HG03575 (cell line): ENCODE results near the gene PDLIM4.

Experiments used
- ATAC-seq: cut with Tn5 transposase; IDR thresholded peaks from one replicate; pipeline ENCODE4 v1.9.1; 2021; ENCODE audit not compliant: unreplicated experiment, insufficient number of reproducible peaks, low FRiP score; ENCODE audit errors: extremely low read depth

Gene PDLIM4

DNA sequence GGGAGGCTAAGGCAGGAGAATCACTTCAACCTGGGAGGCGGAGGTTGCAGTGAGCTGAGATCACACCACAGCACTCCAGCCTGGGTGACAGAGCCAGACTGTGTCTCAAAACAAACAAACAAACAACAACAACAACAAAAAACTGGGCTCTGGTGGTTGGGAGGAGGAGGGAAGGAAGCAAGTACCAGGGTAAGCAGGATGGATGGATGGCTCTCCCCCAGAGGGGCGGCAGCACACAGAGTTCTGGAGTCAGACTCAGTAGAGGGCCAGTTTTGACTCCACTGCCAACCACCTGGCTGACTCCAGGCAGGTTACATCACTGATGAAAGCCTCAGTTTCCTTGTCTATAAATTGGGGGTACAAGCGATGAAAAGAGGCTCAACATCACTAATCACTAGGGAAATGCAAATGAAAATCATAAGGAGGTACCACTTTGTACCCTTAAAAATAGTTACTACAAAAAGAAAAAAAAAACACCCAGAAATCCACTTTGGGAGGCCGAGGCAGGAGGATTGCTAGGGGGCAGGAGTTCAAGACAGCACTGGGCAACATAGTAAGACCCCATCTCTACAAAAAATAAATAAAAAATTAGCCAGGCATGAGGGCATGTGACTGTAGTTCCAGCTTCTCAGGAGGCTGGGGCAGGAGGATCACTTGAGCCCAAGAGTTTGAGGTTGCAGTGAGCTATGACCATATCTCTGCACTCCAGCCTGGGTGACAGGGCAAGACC, 39.9 kb downstream of the PDLIM4 start:
- no peak for ATAC-seq

DNA sequence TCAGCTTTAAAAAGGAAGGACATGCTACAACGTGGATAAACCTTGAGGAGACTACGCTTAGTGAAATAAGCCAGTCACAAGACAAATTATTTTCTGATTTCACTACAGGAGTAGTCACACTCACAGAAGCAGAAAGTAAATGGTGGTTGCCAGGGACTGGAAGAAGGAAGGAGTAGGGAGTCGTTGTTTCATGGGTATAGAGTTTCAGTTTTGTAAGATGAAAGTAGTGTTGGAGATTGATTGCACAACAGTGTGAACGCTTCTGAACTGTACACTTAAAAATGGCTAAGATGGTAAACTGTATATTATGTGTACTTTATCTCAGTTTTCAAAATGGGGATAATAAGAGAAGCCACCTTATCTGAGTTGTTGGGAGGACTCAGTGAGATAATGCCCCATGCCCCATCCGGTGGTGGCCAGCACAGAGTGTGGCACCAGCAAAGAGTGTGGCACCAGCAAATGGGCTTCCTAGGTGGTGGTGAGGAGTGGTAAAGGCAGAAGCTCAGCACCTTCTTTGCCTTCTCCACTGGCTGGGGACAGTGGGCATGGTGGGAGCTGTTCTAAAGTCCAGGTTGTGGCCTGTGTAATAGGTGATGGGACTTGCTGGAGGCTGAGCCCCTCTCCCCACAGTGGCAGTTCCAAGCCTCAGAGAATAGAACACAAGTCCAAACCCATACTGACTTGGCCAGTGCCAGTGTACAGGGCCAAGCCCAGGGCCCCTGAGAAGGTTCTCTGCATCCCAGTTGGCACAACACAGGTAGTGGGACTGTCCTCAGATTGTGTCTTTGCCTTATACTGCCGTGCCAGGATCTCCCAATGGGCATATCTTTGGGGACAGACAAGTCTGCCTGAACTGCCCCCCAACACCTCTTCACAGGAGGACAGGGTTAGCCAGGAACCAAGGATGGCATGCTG, 41.1 kb downstream of the PDLIM4 start:
- ATAC-seq = no peak

DNA sequence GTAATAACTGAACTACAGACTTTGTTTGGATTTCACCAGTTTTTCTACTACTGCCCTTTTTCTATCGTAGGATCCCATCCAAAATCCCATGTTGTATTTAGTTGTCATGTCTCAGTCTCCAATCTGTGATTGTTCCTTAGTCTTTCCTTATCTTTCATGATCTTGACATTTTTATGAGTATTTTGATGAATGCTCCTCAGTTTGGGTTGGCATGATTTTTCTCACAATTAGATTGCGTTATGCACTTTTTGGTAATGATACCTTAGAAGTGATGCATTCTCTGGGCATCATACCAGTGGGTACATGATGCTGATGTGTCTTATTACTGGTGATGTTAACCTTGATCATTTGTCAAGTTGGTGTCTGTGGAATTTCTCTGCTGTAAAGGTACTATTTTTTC, 42.4 kb downstream of the PDLIM4 start:
- no peak for ATAC-seq

DNA sequence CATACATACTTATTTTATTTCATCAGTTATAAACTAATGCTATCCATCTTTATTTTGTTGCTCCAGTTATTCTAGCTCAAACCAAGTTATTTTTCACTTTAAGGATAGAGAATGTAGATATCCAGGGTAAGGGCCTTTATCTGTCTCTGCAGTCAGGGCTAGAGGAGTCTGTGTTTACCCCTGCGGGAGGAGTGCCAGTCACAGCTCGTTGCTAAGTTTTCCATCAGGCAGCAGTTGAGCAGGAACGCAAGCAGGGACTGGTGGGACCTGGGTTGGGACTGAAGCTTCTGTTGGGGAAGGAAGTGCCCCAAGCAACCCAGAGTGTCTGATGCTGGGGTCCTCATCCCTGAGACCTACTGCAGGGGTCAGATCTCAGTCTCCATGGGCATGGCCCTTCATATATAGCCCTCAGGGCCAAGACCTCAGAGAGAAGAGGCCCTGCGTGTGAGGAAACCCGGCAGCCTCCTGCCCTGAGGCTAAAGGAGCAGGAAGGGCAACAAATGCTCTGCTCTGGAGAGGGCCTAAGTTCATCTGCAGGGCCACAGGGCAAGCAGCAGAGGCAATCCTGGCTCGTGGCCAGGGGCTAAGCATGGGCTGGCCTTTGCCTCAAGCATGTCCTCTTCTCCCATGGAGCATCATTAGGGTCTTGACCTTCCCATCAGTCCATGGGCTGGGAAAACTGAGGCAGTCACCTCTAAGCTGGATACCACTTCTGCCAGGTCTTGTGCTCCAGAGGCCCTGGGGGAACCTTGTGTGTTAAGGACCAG, 43.3 kb downstream of the PDLIM4 start:
- ATAC-seq = no peak

DNA sequence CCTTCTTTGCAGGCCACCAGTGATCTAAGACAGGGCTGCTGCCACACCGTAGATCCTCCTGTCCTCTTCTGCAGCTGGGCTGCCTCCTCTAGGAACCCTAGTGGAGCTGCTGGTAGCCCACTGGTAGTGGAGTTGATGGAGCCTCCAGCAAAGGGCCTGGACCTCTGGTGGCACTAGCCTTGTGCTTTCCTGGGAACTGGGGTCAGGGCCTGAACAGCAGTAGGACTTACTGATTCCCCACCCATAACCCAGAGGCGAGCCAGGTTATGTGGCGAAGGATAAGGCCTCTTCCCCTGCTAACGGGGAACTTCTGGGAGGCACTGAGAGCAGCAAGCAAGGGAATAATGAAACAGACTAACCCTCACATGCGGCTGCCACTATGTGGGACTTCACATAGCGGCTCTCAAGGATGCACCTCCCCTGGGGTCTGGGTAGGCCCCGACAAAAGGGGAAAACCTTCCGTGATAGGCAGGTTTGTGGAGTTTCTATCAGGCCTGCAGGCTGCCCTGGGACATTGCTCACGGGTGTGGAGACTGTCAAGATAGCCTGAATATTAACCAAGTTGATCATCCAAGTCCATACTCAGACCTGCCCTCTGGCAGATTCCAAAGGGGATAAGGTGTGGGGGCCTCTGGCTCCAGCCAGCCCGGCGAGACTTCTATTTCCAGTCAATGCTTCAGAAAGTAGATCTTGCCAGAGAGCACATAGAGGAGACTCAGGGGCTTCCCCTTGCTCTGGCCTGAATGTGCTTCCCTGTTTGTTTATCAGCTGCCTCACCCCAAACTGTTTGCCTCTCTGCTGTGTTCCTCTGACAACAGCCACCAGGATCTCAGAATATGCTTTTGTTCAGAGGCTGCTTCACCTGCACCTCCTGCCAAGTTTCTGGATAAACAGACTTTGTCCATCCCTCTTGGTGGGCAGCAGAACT, 44.1 kb downstream of the PDLIM4 start:
- no peak for ATAC-seq

DNA sequence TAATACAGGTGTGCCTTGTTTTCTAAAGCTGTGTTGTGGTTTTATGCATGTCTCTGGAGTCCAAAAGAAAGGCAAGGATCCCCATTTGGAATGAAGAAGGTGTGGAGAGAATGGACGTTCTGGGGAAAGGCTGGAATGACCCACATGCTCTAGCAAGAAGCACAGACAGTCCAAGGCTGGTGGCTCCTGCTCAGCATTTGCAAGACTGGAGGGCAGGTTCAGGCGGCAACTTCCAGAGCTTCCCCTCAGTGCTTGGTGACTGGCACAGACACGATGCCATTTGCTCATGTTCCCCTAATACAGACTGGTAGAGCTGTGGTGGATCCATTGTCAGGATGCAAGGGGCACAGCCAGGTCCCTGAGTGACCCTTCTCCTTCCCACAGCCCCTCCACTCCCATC, 44.9 kb downstream of the PDLIM4 start:
- no peak for ATAC-seq

DNA sequence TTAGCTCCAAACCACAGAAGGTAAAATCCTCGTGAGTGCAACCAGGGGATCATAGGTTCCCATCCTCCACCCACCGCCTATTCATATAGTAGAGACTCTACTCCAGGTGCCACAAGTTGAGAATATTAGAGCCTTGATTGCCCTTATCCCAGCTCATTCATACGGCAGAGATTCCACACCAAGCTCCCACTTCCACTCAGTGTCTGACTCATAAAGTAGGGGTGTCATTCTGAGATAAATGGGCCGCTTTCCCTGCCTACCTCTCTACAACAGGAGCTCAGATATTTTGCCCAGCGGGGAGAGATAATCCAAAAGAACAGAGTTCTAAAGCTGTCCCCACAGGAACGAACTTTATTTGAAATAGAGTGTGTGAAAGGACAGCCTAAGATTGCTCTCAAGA, 46.1 kb downstream of the PDLIM4 start:
- ATAC-seq = no peak

DNA sequence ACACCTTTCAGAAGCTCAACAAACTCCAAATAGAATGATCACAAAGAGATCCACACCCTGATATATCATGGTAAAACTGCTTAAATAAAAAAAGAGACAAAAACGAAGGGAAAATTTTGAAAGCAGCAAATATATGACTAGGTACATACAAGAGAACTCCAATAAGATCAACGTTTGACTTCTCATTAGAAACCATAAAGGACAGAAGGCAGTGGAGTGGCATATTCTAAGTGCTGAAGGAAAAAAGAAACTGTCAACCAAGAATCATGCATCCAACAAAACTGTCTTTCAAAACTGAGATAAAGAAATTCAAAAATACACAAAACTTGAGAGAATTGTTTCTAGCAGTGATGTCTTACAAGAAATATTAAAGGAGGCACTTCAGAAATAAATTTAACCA, 47.9 kb downstream of the PDLIM4 start:
- ATAC-seq = no peak

DNA sequence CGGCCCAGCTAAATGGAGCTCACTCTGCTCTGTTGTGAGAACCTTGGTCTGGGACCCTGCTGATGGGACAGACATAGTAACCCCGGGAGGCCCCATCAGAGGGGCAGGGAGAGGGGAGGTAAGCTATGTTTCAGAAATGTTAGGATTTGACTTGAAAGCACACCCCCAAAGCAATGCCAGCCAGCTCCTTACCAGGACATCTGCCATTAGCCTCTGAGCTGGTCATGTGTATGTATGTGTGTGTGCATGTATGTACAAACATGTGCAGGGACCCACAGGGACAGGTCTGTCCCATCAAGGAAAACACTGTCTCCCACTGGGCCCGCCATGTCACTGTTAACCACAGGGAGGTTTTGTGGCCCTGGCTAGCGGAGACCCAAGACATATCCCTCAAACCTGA, 51.2 kb downstream of the PDLIM4 start:
- ATAC-seq = no peak

DNA sequence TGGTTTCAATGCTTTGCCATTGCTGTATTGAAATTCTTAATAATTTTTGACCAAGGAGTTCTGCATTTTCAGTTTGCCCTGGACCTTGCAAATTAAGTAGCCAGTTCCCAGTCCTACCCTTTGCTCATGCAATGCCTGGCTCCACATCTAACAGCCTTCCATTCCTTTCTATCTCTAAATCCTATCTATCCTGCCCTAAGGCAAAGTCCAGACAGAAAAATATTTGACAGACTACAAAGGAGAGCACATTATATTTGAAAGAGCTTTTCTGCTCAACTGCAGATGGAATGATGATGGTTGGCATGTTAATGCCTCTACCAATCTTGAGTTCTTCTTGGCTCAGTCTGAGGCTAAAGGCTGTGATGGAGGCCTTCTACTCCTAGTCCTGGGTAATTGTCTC, 52.2 kb downstream of the PDLIM4 start:
- no peak for ATAC-seq

DNA sequence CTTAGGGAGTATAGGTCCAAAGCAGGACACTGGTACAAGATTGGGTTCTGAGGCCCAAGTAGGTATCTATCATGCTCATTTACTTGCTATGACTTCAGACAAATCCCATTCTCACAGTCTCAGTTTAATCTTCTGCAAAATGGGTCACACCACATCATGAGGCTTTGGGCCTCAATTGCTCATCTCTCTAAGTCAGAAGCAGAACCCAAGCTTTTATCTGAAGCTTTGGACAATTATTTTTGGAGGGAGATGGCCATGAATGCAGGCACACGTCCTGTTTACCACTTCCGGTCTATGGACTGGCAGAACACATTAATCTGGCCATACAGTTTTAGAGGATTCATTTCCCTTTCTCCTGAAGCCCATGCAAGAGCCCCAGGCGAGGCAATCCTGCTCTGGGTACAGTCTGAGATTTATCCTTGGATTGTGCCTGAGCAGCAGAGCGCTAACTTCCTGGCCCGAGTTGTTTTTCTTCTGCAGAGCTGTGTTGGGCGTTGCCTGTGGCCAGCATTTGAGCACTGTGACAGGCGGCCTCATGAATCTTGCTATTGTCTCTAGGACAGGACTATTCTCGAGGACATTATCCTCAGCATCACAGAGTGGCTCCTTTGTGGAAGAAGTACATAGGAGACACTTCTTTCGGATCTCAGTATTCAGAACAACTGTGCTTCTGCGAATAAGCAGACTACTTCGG, 52.8 kb downstream of the PDLIM4 start:
- ATAC-seq = no peak

DNA sequence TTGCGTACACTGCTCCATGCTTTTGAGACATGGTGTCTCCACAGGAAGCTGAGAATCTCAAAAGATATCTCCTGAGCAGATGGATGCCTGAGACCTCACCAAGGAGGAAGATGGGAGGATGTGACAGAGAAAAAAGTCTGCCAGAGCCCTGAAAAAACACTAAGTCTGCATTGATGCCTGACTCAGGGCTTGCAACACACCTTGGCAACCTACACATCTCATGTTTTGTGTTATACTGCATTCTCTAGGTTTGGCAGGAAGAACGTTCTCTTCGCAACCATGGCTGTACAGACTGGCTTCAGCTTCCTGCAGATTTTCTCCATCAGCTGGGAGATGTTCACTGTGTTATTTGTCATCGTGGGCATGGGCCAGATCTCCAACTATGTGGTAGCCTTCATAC, 55.9 kb downstream of the PDLIM4 start:
- no peak for ATAC-seq

DNA sequence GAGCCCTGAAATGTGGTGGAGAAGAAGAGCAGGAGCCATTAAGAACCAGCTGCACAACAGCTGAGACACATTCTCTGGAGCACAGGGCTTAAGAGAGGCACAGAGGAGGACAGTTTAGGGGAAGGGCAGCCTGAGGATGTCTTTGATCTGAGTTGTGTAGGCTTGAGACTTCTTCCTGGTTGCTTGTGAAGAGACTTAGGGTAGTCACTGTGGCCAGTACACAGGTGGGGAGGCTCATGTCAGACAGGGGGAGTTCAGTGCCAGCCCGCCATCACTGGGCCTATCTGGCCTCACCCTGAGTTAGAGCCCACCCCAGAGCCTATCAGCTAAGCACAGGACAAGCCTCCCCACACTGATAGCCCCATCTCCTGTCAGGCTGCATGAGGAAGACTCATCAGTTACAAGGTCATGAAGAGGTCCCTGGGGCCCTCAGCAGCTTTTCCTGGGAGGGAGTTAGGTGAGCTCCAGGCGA, 56.5 kb downstream of the PDLIM4 start:
- ATAC-seq = no peak

DNA sequence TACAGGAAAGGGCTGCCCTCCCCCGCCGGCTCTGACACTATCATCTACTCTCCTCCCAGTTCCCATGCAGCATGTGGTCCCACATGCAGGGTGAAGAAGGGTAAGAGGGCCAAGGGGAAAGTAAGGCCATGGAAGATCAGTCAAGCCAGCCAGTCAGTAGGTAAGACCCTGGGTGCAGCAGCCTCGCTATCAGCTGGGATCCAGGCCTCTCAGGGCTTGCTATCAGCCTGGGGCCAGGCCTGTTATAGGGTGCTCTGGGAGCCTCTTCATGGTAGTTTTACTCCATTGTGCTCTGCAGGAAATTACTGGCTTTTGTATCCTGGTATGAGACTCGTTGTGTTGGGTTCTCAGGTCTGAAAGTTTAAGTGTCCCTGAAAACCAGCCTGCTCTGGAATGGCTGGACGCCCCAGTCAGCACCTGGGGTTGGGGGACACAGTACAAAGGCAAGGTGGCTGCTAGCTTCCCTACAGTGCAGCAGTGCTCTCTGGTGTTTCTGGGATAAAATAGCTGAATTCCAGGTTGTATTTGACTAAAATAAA, 58.1 kb downstream of the PDLIM4 start:
- ATAC-seq = no peak

DNA sequence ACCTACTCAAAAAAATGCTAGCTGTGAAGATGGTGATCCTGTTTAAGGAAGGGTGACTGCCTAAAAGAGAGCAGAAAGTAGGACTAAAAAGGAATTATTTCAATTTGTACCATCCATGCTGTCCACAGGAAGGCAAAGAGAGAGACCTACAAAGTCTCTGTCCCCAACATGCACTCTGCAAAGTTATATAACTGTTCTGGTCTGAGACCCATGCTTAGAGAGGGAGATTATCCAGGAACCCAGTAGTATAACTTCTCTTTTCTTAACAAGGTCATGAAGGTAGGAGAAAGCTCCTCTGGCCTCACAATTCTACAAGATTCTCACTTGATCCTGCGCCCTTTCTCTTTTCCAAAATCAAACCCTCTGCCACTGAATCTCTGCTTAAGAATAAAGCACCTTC, 62.5 kb downstream of the PDLIM4 start:
- no peak for ATAC-seq

DNA sequence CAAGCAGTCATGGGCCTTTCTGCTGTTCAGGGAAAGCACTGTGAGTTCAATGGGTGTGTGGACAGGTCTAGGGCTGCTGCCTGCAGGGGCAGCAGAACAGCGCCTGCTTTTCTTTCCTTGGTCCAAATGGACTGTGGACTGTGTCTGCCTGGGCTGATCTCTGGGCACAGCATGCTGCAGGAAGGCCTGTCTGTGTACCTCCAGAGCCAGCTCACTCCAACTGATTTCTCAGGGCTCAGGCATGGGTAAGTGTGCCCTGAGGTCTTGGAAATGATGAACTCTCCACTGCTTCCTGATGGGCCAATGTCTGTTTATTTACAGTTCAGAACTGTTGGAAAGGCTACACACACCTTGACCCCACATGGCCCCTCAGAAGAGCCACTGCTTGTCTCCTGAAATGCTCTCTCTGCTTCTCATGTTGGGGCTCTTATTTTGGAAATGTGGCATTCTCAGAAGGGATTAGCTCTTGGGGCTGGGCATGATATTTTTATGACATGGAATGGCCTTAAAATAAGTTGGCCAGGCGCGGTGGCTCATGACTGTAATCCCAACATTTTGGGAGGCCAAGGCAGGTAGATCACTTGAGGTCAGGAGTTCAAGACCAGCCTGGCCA, 63.7 kb downstream of the PDLIM4 start:
- ATAC-seq = no peak

DNA sequence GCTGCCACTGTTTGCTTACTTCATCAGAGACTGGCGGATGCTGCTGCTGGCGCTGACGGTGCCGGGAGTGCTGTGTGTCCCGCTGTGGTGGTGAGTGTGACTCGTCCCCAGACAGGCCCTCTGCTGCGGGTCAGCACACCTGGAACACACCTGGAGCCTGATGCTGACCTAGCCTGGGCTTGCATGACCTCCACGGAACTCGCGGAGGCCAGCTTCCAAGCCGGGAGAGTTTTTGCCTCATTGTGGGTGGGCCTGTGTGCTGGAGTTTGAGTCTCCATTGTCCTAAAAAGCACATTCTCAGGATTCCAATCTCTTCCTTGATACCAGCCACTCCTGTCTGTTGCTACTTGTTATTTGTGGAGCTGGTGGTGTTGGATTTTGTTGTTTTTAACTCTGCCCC, 64.8 kb downstream of the PDLIM4 start:
- ATAC-seq = no peak
